Hepatocyte (in vitro differentiated cells): Measurements from ENCODE around the gene MAGI1. TPM values are rescaled to one million over a fixed set of nuclear protein-coding genes. Genes with fewer than 3 reads are reported as not detected.

Source experiments
- DNase-seq: peaks from one replicate; pipeline ENCODE4 v3.0.0-alpha.2; 2016; ENCODE audit warnings: low spot score
- H2AFZ ChIP-seq: fragments of 200-600 bp; sonication (generic); 2 replicates; pipeline ENCODE4 v1.6.0; 2016; ENCODE audit warnings: antibody characterized with exemption, mild to moderate bottlenecking
- H3K27ac ChIP-seq: fragments of 200-600 bp; sonication (generic); 2 replicates; pipeline ENCODE4 v1.5.1; 2016; ENCODE audit warnings: mild to moderate bottlenecking
- H3K27me3 ChIP-seq: fragments of 200-600 bp; sonication (generic); 2 replicates; pipeline ENCODE4 v1.6.1; 2016
- H3K36me3 ChIP-seq: fragments of 200-600 bp; sonication (generic); replicated peaks from 2 replicates; pipeline ENCODE4 v1.5.1; 2016; ENCODE audit warnings: low read depth; ENCODE audit not compliant: insufficient read depth
- H3K4me1 ChIP-seq: fragments of 200-600 bp; sonication (generic); 2 replicates; pipeline ENCODE4 v1.5.1; 2016; ENCODE audit warnings: mild to moderate bottlenecking, moderate library complexity; ENCODE audit not compliant: insufficient read depth
- H3K4me2 ChIP-seq: fragments of 200-600 bp; sonication (generic); 2 replicates; pipeline ENCODE4 v1.6.0; 2016
- H3K4me3 ChIP-seq: fragments of 200-600 bp; sonication (generic); 2 replicates; pipeline ENCODE4 v1.5.1; 2016; ENCODE audit warnings: mild to moderate bottlenecking
- H3K79me2 ChIP-seq: fragments of 200-600 bp; sonication (generic); 2 replicates; pipeline ENCODE4 v1.6.0; 2017; ENCODE audit warnings: mild to moderate bottlenecking
- H3K9me2 ChIP-seq: fragments of 200-600 bp; sonication (generic); replicated peaks from 2 replicates; pipeline ENCODE4 v1.6.0; 2017; ENCODE audit warnings: mild to moderate bottlenecking; ENCODE audit not compliant: insufficient read depth
- H3K9me3 ChIP-seq: fragments of 200-600 bp; sonication (generic); 2 replicates; pipeline ENCODE4 v1.5.1; 2016; ENCODE audit warnings: low read depth, mild to moderate bottlenecking
- H4K20me1 ChIP-seq: fragments of 200-600 bp; sonication (generic); 2 replicates; pipeline ENCODE4 v1.6.0; 2016; ENCODE audit warnings: mild to moderate bottlenecking; ENCODE audit not compliant: insufficient read depth, poor library complexity, severe bottlenecking
- CTCF ChIP-seq: fragments of 200-600 bp; sonication (generic); IDR thresholded peaks from 2 replicates; pipeline ENCODE4 v1.5.1; 2016; ENCODE audit warnings: antibody characterized with exemption, mild to moderate bottlenecking; ENCODE audit not compliant: poor library complexity
- EZH2 ChIP-seq: fragments of 200-600 bp; sonication (generic); IDR thresholded peaks from 2 replicates; pipeline ENCODE4 v1.6.1; 2016; ENCODE audit warnings: antibody characterized with exemption, mild to moderate bottlenecking, borderline replicate concordance
- EZH2phosphoT487 ChIP-seq: fragments of 200-600 bp; sonication (generic); IDR thresholded peaks from one replicate; pipeline ENCODE4 v1.6.1; 2018; ENCODE audit warnings: antibody characterized with exemption, mild to moderate bottlenecking, low read depth, moderate library complexity; ENCODE audit not compliant: unreplicated experiment, severe bottlenecking
- WGBS: methylation state at CpG from one replicate; pipeline ENCODE4 v1.1.6; 2016; ENCODE audit warnings: low lambda C conversion rate; ENCODE audit errors: missing lambda C conversion rate; 5-methylcytosine and 5-hydroxymethylcytosine counted together
- polyA plus RNA-seq: library from polyadenylated mRNA; unstranded; fragments of >200 nt; fragmentation: Nextera tagmentation; extraction: Ambion mirVana; gene quantifications from 2 replicates; pipeline ENCODE4 v1.2.1, GENCODE V29; 2016
- total RNA-seq: library from RNA; depleted of rRNA; stranded (reverse); fragments of >200 nt; gene quantifications from 2 replicates; pipeline ENCODE4 v1.2.3, GENCODE V29; 2014

MAGI1 gene
- total and polyA plus RNA-seq, 2 experiments from 2014 or later, result 26.2 to 43.5 TPM

- WGBS, result 55% methylated on average over 8 of the region's 8 CpGs
- Histone ChIP-seq H3K79me2 (peaks cover 63% of the 10 kb centered on the region), H3K36me3 (no peaks in the 10 kb centered on the region), H3K4me1 (peaks cover 7% of the 10 kb centered on the region), H3K9me2 (no peaks in the 10 kb centered on the region), H2AFZ (no peak overlapping the region), H3K9me3 (no peaks in the 10 kb centered on the region), H3K4me3 (no peak overlapping the region), H3K27me3 (no peaks in the 10 kb centered on the region), H4K20me1 (no peaks in the 10 kb centered on the region), H3K4me2 (peak overlapping the region; percentile 47), H3K27ac (peak overlapping the region; percentile 28)
- no peak for TF ChIP-seq CTCF
- TF ChIP-seq EZH2phosphoT487, result no peak
- no peak for TF ChIP-seq EZH2
- peak; percentile 53 for DNase-seq
Observed at GRCh38 chr3:65793495-65794200, 245.1 kb downstream of the MAGI1 start.

DNA sequence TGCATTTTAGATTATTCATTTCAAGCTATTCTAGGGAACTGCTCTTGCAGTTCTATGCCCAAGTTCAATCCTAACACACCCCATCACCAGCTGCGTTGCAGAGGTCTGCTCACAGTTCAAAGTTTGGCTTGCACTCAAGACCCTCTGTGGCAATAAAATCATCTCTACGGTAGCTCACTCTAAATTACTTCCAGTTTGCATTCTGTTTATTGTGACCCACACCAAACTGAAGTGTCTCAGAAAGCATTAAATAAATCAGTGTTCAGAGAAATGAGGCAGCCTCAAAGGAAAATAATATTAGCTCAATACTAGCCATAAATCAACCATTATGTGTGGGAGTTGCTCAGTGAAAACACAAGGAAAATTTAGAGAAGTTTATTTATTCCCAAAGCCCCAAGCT, 250.3 kb downstream of the MAGI1 start:
- H3K4me2 ChIP-seq, result no peak overlapping the region
- H3K4me1 ChIP-seq, result peaks cover 6% of the 10 kb centered on the region
- no peaks in the 10 kb centered on the region for H4K20me1 ChIP-seq
- no peak overlapping the region for H3K4me3 ChIP-seq
- WGBS, result 32% methylated on average over 2 of the region's 2 CpGs
- no peaks in the 10 kb centered on the region for H3K27me3 ChIP-seq
- TF ChIP-seq CTCF, result no peak
- peaks cover 63% of the 10 kb centered on the region for H3K79me2 ChIP-seq
- H3K36me3 ChIP-seq, result no peaks in the 10 kb centered on the region
- H3K9me2 ChIP-seq, result no peaks in the 10 kb centered on the region
- H3K27ac ChIP-seq, result no peak overlapping the region
- H2AFZ ChIP-seq, result no peak overlapping the region
- no peak for DNase-seq
- no peaks in the 10 kb centered on the region for H3K9me3 ChIP-seq

GRCh38 chr3:65787827-65788226, 250.9 kb downstream of the MAGI1 start:
- Histone ChIP-seq H2AFZ (no peak overlapping the region), H3K27me3 (no peaks in the 10 kb centered on the region), H3K9me2 (no peaks in the 10 kb centered on the region), H3K4me1 (no peaks in the 10 kb centered on the region), H3K27ac (no peak overlapping the region), H3K4me2 (no peak overlapping the region), H3K79me2 (peaks cover 59% of the 10 kb centered on the region), H3K36me3 (no peaks in the 10 kb centered on the region), H3K4me3 (no peak overlapping the region), H4K20me1 (no peaks in the 10 kb centered on the region), H3K9me3 (no peaks in the 10 kb centered on the region)
- WGBS, result 91% methylated on average over 2 of the region's 2 CpGs
- TF ChIP-seq EZH2 (no peak), EZH2phosphoT487 (no peak), CTCF (no peak)
- DNase-seq, result no peak

GRCh38 chr3:65787340-65787739, 251.4 kb downstream of the MAGI1 start:
- TF ChIP-seq CTCF, result no peak
- no peak for TF ChIP-seq EZH2
- TF ChIP-seq EZH2phosphoT487, result no peak
- Histone ChIP-seq H3K4me2 (no peak overlapping the region), H4K20me1 (no peaks in the 10 kb centered on the region), H3K27ac (peak overlapping the region; percentile 22), H3K9me3 (no peaks in the 10 kb centered on the region), H3K79me2 (peaks cover 54% of the 10 kb centered on the region), H3K4me3 (no peak overlapping the region), H3K9me2 (no peaks in the 10 kb centered on the region), H2AFZ (no peak overlapping the region), H3K27me3 (no peaks in the 10 kb centered on the region), H3K36me3 (no peaks in the 10 kb centered on the region), H3K4me1 (no peaks in the 10 kb centered on the region)
- DNase-seq, result no peak
- 52% methylated on average over 5 of the region's 5 CpGs for WGBS
